Subcutaneous adipose tissue (tissue), 4 donors: ENCODE measurements around the gene MFSD11. TPM values are rescaled to one million over a fixed set of nuclear protein-coding genes. Genes with fewer than 3 reads are reported as not detected.

Experiments
- total RNA-seq, 4 donors: library from RNA; depleted of rRNA; stranded (reverse); fragments of >200 nt; gene quantifications; one replicate each; pipeline ENCODE4 v1.1.0, GENCODE V29; 2016
- TF ChIP-seq, protein P1 (sequence below): fragments of 450-650 bp; IDR thresholded peaks from one replicate; pipeline ENCODE4 v1.5.1; 2016; ENCODE audit warnings: low read depth, mild to moderate bottlenecking, control low read depth, antibody characterized with exemption, moderate library complexity

MFSD11 gene
- total RNA-seq, 4 donors from 2014 or later = 18.5 to 35.9 (median 26.9) TPM

DNA sequence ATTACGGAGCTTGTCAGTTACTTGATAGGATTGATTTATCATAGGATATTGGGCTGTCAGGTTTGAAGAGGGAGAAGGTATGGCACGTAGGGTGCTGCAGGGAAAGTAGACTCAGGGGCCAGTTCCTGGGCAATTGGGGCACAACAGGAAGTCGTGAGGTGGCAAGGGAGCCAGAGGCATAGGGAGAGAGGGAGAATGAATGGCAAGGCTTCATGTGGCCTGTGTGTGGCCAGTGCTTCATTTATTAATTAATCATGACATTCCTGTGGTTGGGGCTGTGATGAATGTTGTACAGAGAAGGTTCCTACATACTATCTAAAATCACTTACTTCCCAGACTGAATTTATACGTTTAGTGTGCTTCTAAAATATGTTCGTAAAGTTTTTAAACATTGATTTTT lies 19.3 kb downstream of the MFSD11 start:
- TF ChIP-seq, protein P1, sequence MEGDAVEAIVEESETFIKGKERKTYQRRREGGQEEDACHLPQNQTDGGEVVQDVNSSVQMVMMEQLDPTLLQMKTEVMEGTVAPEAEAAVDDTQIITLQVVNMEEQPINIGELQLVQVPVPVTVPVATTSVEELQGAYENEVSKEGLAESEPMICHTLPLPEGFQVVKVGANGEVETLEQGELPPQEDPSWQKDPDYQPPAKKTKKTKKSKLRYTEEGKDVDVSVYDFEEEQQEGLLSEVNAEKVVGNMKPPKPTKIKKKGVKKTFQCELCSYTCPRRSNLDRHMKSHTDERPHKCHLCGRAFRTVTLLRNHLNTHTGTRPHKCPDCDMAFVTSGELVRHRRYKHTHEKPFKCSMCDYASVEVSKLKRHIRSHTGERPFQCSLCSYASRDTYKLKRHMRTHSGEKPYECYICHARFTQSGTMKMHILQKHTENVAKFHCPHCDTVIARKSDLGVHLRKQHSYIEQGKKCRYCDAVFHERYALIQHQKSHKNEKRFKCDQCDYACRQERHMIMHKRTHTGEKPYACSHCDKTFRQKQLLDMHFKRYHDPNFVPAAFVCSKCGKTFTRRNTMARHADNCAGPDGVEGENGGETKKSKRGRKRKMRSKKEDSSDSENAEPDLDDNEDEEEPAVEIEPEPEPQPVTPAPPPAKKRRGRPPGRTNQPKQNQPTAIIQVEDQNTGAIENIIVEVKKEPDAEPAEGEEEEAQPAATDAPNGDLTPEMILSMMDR = no peak

DNA sequence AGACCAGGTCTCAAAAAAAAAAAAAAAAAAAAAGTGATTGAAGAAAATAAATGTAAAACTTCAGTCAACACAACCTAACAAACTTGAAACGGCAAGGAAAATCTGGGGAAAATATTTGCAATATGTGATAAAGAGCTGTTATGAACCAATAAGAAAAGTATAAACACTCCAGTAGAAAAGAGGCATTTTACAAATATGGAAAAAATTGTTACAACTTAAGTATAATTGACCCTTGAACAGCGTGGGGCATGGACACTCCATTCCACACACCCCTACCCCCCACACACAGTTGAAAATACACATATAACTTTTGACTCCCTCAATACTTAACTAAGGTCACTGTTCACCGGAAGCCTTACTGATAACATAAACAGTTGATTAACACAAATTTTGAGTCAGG lies 20.7 kb downstream of the MFSD11 start:
- TF ChIP-seq, protein P1 = no peak

DNA sequence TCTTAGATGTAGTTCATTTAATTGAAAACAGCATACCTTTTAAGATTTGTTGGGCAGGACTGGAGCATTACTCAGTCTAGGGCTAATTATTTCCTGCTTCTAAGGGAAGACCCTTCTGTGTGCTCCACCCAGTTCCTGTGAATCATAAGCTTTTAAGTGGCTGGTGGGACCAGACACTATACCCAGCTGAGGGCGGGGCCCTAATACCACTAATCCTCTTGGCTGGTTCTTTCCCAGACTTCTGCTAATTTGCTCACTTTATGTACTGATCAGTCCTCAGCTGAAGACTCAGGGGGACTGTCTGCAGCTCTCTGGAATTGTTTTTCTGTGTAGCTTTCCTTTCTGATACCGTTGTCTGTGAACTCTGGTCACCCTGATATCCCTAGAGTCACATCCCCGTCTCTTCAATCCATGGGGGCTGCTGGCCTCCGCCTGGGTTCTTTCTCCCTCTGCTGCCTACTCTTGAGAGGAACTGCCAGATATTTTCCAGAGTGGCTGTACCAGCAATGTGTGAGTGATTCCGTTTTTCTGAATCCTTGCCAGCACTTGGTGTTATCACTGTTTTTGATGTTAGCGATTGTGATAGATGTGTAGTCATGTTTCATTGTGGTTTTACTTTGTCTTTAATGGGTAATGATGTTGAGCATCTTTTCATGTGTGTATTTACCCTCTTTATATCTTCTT lies 35.1 kb downstream of the MFSD11 start:
- TF ChIP-seq, protein P1 = no peak

DNA sequence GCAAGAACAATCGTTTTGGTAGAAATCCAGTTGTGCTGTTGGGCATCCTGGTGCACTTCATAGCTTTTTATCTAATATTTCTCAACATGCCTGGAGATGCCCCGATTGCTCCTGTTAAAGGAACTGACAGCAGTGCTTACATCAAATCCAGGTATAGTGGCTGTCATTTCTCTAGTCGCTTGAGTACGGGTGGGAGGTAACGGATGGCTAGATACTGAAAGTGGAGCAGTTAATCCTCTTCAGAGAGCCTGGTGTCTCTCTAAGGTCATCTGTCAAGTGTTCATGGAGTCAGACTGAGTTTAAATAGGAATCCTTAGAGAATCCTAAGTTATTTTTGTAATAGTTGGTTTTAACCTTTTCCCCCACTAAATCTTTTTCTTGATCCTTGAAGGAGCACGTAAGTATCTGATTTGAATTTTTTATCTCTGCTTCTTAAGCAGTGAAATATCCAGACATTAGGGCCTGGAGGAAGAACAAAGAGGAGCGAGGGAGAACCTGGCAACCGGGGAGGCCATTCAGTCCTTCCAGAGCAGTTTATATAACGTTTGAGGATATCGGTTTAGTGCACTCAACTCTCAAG lies 37.2 kb downstream of the MFSD11 start:
- TF ChIP-seq, protein P1 = no peak

DNA sequence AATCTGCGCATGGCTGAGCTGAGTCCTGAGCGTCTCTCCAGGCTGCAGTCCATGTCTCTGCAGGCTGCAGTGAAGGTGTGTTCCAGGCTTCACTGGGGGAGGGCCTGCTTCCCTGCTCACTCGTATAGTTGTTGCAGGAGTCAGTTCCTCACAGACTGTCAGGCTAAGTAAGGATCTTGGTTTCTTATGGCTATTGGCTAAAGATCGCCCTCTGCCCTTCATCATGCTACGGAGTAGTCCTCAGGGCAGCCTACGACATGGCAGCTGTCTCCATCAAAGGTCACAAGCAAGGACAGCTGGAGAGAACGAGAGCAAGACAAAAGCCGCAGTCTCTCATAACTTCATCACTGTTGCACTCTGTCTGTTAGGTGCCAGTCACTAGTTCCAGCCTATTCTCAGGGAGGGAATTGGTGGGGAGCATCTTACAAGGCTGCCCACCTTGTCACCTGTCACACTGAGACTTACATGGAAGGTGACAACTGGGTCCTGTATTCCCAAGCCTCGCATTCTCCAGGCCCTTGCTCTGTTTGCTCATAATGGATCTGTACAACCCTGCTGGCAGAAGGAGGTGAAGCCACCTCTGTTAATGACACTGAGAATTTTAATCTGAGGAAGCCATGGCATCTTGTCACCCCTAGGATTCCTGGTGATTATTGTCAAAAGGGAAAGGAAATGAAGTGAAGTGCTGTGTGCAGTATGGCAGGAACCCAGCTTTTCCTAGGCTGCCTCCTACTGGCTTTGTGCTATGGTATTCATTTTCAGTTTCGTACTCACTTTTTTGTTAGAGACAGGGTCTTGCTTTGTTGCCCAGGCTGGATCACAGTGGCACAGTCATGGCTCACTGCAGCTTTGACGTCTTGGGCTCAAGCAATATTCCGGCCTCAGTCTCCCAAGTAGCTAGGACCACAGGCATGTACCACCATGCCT lies 43.4 kb downstream of the MFSD11 start:
- TF ChIP-seq, protein P1 = no peak

DNA sequence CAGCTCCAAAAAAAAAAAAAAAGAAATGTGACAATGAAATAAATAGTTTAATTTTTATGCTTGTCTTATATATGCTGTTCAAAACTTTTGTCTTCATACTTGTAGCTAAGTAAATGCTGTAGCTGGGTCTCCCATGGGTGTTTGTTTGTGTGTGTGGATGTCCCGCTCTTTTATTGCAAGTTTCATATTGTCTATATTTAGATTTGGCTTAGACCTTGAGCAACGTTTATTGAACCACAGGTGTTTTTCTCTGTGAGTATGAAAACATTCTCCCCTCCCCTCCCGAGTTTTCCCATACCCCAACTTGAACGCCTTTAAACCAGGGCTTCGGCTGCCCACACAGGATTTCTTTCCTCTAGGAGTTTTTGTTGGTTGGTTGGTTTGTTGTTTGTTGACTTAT lies 45.2 kb downstream of the MFSD11 start:
- TF ChIP-seq, protein P1 = no peak

DNA sequence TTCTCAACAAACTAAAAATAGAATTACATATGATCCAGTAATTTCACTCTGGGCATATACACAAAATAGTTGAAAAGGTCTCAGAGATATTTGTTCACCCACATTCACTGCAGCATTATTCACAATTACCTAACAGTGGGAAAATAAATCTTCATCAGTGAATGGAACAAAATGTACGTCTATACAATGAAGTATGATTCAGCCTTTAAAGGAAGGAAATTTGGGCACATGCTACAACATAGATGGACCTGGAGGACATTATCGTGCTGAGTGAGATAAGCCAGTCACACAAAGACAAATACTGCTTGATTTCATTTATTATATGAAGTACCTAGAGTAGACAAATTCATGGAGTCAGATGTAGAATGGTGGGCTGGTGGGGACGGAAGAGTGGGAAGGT lies 47.0 kb downstream of the MFSD11 start:
- TF ChIP-seq, protein P1 = no peak
